AG08395 (cell line): ENCODE data around the gene EEF1AKMT3.
A peak's percentile ranks its signal among the peaks of the same experiment; 100 is the strongest.

Experiments used
- DNase-seq: peaks from one replicate; pipeline ENCODE4 v3.0.0; 2012; ENCODE audit warnings: mixed read lengths, low spot score

EEF1AKMT3 gene

DNA sequence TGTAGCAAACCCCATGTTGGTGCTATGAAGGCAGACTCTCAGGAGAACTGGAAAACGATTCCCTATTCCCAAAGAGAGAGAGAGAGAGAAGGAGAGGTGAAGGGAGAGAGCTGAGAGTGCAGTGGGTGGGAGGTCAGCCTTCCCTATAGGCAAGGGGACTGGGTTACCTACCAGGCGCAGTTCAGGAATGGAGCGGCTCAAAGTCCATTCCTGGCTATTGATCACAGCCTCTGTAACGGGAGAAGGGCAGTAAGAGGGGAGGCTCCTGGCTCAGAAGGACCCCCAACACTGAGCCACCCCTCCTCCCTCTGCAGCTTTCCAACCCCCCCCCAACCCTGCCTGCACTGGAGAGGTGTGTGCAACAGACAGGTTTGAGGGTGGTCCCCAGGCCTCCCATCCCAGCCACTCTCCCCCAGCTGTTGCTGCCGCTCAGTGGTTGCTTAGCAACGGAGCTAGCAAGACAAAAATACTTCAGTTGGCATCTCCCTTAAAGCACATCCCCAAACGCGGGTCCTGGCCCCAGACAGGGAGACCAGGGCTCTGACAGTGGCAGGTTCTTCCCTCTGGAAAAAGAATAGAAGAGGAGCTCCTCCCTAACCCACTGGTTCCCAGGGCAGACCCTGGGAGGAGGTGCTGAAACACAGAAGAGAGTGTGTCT, 37.1 kb upstream of the EEF1AKMT3 start:
- DNase-seq, result no peak

DNA sequence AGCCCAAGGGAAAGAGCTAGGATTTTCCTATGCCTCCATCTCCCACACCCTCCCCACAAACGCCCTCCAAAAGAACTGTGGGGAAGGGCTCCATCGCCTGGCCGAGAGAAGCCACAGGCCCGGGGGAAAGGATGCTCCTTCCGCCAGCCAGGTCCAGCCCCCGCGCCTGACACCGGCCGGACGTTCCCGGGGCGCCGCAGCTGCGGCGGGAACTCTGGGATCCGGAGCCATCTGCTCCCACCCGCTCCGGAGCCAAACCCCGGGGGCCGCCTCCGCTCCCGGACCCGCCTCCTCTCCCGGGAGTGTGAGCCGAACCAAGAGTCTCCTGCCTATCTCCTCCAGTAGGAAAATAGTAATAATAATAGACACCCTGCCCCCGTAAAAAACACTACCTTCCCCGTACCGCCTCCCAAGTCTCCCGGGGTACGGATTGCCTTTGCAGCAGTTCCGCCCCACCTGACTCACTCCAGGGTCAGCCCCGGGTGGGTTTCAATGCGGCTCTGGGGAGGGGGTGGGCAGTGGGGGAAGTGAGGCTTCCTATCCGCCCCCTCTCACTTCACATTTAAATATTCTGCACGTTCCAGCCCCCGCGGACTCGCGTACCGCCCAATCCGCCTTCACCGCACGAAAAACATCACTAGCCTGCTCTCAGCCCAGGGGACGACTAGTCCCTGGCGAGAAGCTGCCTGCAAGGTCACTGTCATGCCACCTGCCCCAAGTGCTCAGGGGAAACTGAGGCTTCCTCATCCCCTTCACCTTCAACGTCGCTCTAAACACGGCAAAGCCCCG, 36.3 kb upstream of the EEF1AKMT3 start:
- peak; percentile 41 for DNase-seq

DNA sequence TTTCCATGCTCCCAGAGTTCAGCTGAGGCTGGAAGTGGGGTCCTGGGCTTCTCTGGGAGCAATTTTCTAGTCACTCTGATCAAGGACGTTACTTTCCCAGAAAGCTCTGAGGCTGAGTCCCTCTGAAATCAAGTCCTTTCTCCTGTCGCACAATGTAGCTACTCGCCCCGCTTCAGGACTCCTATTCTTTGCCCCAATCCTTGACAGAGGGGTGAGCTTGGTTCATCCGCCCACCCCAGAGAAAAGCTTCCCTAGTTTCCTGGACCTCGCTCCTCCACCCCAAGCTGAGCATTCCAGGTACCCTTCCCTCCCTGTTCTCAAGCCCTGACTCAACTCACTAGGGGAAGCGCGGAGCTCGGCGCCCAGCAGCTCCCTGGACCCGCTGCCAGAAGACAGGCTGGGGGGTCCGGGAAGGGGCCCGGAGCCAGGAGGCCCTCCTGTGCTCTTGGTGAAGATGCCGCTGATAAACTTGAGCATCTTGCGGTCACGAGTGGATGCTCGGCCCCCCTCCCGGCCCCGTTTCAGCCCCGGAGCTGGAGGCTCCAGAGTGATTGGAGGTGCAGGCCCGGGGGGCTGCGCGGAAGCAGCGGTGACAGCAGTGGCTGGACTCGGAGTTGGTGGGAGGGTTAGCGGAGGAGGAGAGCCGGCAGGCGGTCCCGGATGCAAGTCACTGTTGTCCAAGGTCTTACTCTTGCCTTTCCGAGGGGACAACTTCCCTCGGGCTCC, 35.5 kb upstream of the EEF1AKMT3 start:
- no peak for DNase-seq

DNA sequence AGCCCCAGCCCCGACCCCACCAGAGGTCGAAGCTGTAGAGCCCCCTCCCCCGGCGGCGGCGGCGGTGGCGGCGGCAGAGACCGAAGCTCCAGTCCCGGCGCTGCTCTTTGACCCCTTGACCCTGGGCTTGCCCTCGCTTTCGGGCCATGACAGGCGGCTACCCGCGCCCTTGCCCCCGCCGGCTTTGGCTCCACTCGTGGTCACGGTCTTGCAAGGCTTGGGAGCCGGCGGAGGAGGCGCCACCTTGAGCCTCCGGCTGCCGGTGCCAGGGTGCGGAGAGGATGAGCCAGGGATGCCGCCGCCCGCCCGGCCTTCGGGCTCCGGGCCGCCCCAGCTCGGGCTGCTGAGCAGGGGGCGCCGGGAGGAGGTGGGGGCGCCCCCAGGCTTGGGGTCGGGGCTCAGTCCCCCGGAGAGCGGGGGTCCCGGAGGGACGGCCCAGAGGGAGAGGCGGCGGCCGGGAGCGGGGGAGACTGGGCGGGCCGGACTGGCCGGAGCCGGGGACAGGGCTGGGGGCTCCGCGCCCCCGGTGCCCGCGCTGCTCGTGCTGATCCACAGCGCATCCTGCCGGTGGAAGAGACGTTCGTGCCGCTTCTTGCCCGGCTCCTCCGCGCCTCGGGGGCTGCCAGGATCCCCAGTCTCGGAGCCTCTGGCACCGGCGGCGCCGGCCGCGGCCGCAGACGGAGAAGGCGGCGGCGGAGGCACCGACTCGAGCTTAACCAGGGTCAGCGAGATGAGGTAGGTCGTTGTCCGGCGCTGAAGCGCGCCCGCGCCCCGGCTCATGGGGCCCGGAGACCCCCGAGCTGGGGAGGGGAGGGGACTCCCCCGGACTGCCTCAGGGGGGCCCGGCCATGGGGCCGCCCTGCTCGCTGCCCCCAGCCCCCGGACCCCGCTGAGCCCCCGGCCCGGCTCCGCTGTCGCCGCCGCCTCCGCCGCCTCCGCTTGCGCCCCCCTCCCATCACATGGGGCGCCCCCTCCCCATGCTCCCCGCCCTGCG, 34.6 kb upstream of the EEF1AKMT3 start:
- DNase-seq, result peak; percentile 34

DNA sequence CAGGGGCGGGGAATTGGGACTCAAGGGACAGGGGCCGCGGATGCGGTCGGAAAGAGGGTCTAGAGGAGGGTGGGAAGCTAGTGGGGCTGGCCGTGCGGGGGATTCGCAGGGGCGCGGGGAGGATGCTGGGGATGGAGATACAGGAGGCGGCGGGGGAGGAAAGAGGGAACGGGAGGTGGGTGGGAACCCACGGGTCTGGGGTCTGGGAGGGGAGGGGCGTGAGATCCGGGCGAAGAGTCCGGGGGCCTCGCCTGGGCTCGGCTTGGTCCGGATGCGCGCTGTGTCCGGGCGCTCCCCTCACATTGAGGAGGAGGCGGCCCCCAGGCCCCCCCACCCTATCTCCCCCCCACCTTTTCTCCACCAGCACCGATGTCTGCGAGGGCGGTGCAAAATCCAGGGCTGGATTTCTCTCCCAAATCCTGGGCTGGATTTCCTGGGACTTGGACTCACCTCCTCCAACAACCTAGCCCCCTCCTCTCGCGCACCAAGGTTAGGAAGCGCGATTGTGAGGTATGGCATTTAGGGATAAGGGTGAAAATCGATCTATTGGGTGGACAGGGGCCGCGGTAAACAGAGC, 33.7 kb upstream of the EEF1AKMT3 start, which contains the start of gene AGAP2:
Gene AGAP2 (minus strand): TSS at position 82 of the 577 bp plus-strand sequence. CDS start 496 bp downstream, outside the sequence.
- DNase-seq, result no peak

DNA sequence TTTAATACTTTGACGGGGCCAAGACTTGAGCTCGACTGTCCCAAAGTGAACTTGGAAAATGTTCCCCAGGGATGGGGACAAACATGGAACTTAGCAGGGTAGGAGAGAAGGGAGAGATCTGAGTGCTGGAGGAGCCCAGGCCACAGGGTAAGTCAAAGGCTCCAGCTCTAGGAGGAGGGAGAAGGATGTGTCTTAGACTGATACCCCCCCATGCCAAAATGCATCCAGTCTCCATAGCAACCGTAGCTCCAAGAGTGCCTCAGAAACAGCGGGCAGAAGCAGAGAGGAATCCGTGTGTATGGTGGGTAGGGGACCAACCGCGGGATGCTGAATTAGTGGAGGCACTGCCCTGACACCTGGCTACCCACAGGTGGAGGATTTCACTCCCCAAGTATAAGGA, 33.0 kb upstream of the EEF1AKMT3 start:
- DNase-seq, result no peak

DNA sequence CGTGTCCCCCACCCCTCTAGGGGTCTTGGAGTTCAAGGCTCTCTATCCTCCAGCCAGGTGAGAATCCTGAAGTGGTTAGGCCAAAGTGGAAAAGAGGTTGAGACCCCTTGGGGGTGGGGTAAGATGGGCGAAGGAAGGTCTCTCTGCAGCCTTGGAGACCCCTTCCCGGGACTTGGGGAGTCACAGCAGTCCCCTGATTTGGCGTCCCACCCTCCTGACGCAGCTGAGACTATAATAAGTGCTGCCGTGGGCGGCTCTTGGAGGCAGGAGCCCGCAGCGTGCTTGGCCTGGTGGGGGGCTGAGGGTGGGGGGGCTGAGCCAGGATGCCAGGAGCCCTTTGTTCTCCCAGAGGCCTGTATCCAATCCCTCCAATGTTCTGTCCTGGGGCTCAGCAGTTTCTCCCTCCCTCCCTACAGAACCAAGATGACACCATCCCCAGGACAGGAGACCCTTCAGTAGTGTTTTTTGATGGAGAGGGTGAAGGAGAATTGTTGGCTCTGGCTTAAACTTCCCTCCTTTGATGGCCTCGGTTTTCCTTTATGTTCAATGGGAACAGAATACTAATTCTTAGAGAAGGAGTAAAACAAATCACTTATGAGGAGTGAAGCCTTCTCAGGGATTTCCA, 32.4 kb upstream of the EEF1AKMT3 start:
- no peak for DNase-seq

DNA sequence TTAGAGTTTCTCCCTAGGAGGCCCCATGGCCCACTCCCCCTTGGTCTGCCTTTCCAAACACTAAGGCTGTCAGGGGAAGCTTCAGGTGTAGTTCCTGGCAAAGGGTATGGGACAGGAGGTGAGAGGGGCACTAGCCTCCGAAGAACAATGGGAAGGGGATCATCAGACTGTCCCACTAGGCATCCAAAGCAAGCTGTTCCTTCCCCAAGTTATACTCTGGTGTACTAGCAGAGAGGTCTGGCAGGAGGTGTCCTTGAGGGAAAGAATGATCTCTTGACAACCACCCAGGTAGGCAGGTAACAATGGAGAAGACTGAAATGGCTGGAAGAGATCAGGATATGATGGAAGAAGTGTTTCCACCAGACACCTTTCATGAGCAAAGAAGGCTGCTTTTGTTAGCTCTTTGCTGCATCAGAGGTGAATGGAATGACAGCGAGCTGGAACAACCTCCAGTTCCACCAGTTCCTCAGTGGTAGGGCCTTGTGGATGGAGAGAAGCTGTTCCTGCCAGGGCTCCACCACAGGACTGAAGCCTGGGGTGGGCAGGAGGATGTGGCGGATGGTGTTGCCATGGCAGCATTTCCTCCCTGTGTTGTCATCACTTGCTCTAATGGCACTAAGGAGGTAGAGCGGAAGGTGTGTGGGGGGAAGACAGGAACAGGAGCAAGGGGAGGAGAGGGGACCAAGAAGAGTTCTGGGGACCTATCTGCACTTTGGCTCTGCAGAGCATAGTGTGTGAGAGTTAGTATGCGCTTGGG, 31.6 kb upstream of the EEF1AKMT3 start:
- no peak for DNase-seq

DNA sequence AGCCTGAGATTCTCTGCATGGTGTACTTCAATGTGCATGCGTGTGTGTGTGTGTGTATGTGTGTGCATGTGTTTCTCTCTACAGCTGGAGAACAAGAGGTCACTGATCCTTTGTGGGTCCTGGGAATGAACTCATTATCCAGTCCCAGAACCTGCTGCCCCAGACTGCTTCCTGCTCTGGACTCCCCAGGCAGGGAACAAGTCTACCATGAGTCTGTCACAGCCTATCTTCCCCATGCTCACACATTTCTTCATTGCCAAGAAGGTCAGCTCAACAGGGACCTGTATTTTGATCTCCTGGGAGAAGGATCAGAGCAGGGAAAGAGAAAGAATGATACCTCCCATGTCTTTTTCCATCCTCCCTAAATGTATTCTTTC, 31.0 kb upstream of the EEF1AKMT3 start:
- no peak for DNase-seq

DNA sequence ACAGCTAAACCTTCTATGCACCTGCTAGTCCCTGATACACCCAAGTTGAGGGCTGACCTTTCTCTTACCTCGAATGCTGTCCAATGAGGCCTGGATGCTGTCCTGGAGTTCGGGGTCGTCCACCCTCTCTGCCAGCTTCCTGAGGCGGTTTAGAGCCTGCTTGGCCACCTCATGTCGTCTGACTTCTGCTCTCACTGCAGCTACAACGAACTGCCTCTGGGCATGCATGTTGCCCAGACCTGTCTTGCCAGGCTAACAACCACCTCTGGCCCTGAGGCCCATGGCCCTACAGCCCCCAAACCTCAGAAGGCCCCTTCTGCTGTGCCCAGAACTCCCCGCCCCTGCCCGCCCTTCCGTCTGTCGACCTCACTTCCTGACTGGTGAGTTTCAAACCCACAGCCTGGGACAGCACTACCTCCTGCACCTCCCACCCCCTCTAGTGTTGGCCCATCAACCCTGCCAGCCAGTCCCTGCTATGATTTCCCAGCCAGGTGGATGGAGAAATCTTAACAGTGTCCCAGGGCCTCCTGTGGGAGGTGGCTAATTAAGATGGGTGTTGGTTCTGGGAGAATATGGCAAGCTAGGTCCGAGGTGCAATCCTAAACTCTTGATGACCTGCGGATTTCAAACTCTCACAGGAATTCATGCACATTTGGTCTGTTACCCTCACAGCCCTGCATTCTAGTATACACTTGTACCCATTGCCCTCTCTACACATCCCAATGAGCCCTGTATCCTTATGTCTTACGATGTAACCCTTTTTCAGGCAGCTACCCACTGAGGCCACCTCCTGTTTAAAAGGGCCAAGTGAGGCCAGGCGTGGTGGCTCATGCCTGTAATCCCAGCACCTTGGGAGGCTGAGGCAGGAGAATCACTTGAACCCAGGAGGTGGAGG, 30.3 kb upstream of the EEF1AKMT3 start:
- DNase-seq, result no peak

DNA sequence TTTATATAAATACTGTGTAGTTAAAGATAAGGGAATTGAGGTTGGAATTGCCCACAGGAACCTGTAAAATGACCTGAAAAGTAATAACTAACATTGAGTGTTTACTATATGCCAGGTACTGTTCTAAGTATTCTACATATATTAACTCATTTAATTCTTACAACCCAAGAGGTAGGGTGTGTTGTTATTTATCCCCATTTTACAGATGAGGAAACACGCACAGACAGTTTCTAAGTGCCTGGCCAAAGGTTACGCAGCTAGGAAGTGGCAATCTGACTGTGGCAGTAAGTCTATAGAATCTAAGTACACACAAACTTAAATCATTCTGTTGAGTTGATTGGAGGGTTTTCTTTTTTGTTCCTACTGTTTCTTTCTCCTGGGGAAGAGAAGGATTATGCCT, 28.6 kb upstream of the EEF1AKMT3 start:
- DNase-seq, result no peak

DNA sequence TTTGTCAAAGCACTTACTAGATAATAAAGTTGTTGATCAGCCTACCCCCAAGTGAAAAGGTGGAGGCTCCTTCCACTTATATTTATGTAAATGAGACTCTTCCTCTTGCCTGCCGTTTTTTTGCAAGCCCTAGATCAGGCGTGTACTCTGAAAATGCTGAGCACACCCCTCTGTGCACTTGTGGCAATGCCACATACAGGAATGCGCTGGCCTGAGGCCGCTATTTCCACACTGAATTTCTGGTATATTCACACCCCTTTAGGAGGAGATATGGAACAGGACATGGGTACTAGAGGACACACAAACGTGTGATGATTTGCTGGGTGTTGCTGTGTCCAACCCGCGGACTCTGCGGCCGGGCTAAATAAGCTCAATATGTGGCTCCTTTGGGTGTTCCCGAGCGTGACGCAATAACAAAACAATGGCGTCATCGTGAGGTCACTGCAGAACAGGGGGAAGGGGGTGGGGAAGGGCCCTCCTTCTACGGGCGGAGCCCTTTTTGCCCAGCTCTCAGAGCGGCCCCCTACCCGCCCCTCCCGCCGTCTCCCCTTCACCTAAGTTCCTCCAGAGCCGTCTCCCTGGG, 28.1 kb upstream of the EEF1AKMT3 start:
- peak; percentile 74 for DNase-seq

DNA sequence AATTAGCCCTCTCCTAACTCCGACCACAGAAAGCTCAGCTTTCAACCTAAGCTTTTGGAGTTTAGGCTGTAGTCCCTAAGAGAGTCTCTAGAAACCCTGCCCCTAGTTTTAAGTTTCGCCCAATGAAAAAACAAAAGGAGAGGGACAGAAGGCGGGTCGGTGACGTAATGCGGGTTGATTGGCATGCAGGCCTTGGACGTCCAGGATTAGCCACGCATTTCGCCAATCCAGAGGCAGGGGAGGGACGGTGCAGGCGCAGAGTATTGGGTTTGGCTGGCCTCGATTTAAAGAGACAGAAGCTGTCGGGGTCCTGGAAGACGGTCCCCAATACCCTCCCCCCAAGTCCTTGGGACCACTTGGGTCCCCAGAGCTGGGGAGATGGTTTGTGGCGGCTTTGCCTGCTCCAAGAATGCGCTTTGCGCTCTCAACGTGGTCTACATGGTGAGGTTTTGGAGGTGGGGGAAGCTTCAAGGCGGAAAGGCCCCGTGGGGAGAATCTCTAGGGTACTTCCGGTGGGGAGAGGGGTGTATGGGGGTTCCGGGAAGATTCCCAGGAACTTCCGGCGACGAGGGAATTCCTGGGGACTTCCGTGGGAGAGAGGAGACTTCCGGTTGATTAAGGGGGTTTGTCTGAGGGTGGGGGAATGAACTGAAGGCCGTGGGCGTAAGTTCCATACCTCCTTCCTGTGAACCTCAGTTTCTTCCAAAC, 27.5 kb upstream of the EEF1AKMT3 start, which contains the start of gene TSPAN31:
Gene TSPAN31 (plus strand): TSS at position 263 of the 708 bp plus-strand sequence. CDS start 116 bp downstream, at position 379.
- peak; percentile 97 for DNase-seq

DNA sequence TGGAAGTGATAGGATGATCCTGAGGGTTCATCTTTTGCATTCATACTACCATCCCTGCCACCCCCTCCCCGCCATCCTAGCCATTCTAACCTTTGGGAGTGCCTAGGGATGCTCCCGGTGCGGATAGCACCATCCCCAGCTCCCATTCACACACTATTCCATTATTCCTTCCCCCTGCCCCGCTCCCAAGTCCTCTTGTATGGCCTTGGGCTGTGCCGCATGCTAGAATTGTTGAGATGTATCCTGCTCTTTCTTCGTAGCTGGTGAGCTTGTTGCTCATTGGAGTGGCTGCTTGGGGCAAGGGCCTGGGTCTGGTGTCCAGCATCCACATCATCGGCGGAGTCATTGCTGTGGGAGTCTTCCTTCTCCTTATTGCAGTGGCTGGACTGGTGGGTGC, 26.9 kb upstream of the EEF1AKMT3 start:
- no peak for DNase-seq

DNA sequence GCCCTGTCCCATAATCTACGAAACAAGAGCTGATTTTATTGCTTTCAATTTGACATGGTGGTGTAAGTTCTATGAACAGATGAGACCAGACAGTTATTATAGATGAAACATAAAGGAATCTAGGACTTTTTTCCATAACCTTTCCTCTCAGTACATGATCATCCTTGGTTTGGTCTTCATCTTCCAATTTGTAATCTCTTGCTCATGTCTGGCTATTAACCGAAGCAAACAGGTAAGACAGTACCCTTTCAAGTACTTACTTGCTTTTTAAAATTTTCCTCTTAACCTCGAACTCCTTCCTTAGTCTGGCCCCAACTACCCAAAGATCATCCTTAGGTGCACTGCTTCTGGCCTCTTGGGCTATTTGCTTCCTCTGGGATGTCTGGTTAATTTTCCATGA, 26.4 kb upstream of the EEF1AKMT3 start:
- DNase-seq, result no peak

DNA sequence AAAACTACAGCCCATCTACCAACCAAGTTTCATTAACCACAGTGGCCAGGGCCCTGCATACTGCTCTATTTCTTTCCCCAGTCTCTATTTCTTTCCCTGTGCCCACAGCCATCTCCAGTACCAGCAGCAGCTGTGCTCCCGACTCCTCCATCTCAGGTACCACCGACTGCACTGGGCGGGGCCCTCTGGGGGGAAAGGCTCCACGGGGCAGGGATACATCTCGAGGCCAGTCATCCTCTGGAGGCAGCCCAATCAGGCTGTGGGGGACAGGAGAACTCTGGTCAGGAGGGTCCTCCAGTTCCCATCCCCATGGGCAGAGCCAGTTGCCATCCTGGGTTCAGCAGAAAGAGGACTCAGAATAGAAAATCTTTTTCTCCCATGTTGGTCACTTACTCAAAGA, 23.4 kb upstream of the EEF1AKMT3 start:
- DNase-seq, result no peak

DNA sequence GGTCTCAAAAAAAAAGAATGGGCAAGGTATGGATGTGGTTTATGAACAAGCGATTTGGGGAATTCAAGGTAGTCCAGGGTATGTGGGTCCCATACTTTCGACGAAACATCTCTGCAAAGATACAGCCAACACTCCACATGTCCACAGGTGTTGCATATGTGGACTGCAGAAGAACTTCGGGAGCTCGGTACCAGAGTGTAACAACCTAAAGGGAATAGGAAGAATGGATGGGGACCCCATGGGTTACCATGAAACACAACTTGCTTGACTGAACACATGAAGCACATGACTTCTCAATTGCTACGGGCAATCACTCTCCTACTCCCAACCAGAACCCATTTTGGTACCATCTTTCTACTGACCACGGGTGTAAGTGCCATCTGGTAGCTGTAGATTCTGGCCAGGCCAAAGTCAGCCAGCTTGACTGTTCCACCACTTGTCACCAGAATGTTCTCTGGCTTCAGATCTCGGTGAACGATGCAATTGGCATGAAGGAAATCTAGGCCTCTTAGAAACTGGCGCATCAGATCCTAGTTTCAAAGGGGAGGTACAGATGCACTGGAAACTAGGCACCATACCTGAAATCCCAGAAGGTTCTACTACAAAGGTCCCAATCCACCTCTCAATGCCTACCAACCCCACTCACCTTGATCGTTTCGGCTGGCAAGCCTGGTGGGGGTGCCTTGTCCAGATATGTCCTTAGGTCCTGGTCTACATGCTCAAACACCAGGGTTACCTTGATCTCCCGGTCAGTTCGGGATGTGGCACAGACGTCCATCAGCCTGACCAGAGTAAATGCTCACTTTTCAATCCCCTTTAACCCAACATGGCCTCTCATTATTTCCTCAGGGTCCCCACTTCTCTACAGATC, 21.6 kb upstream of the EEF1AKMT3 start:
- no peak for DNase-seq
